H9 (cell line): ENCODE measurements around the gene SGMS2. TPM values are rescaled to one million over a fixed set of nuclear protein-coding genes. Genes with fewer than 3 reads are reported as not detected.

Experiments
- DNase-seq: peaks from one replicate; pipeline ENCODE4 v3.0.0-alpha.2; 2017
- H2AFZ ChIP-seq: one replicate; pipeline ENCODE4 v1.6.1; 2013; ENCODE audit warnings: mild to moderate bottlenecking, low read length, control low read depth, moderate library complexity
- H2AK5ac ChIP-seq: 2 replicates; pipeline ENCODE4 v1.6.1; 2013; ENCODE audit warnings: low read length, control low read depth, mixed read lengths; ENCODE audit not compliant: insufficient read length
- H2BK120ac ChIP-seq: one replicate; pipeline ENCODE4 v1.6.1; 2013; ENCODE audit warnings: low read depth, mild to moderate bottlenecking, low read length, control low read depth, inconsistent platforms; ENCODE audit not compliant: poor library complexity, severe bottlenecking
- H2BK12ac ChIP-seq: 2 replicates; pipeline ENCODE4 v1.6.1; 2013; ENCODE audit warnings: low read length, control low read depth, mixed read lengths, low read depth; ENCODE audit not compliant: insufficient read length
- H2BK15ac ChIP-seq: 2 replicates; pipeline ENCODE4 v1.6.1; 2013; ENCODE audit warnings: low read depth, low read length, control low read depth
- H2BK20ac ChIP-seq: one replicate; pipeline ENCODE4 v1.6.1; 2013; ENCODE audit warnings: low read depth, mild to moderate bottlenecking, low read length, control low read depth, inconsistent platforms; ENCODE audit not compliant: poor library complexity, severe bottlenecking
- H2BK5ac ChIP-seq: 2 replicates; pipeline ENCODE4 v1.6.1; 2013; ENCODE audit warnings: low read length, control low read depth, mixed read lengths; ENCODE audit not compliant: insufficient read length
- H3K14ac ChIP-seq: 2 replicates; pipeline ENCODE4 v1.6.1; 2013; ENCODE audit warnings: low read length, control low read depth; ENCODE audit not compliant: insufficient read depth
- H3K18ac ChIP-seq: 2 replicates; pipeline ENCODE4 v1.6.1; 2013; ENCODE audit warnings: low read depth, mild to moderate bottlenecking, mixed read lengths, low read length, control low read depth; ENCODE audit not compliant: insufficient read length
- H3K23ac ChIP-seq: 2 replicates; pipeline ENCODE4 v1.6.1; 2013; ENCODE audit warnings: low read length, control low read depth, mixed read lengths, low read depth; ENCODE audit not compliant: insufficient read length
- H3K23me2 ChIP-seq: 2 replicates; pipeline ENCODE4 v1.6.1; 2013; ENCODE audit warnings: low read depth, mild to moderate bottlenecking, mixed read lengths, low read length, control low read depth; ENCODE audit not compliant: insufficient read length, poor library complexity, severe bottlenecking
- H3K27ac ChIP-seq: 2 replicates; pipeline ENCODE4 v1.5.1; 2013; ENCODE audit warnings: low read length, control low read depth, mixed read lengths, low read depth; ENCODE audit not compliant: insufficient read length
- H3K27me3 ChIP-seq: 2 replicates; pipeline ENCODE4 v1.6.1; 2013; ENCODE audit warnings: low read length, control low read depth, inconsistent platforms; ENCODE audit not compliant: insufficient read depth
- H3K4ac ChIP-seq: 2 replicates; pipeline ENCODE4 v1.6.1; 2013; ENCODE audit warnings: low read depth, mild to moderate bottlenecking, control low read depth, inconsistent platforms, low read length, moderate library complexity
- H3K4me1 ChIP-seq: 2 replicates; pipeline ENCODE4 v1.6.1; 2013; ENCODE audit warnings: low read length, control low read depth, inconsistent platforms; ENCODE audit not compliant: insufficient read depth
- H3K4me2 ChIP-seq: 2 replicates; pipeline ENCODE4 v1.6.1; 2013; ENCODE audit warnings: low read length, control low read depth, mixed read lengths; ENCODE audit not compliant: insufficient read length, insufficient read depth
- H3K56ac ChIP-seq: 2 replicates; pipeline ENCODE4 v1.6.1; 2013; ENCODE audit warnings: low read depth, mild to moderate bottlenecking, mixed read lengths, low read length, control low read depth; ENCODE audit not compliant: insufficient read length
- H3K79me1 ChIP-seq: 2 replicates; pipeline ENCODE4 v1.6.1; 2013; ENCODE audit warnings: low read depth, mild to moderate bottlenecking, moderate library complexity, low read length, control low read depth, inconsistent platforms; ENCODE audit not compliant: insufficient read depth, poor library complexity, severe bottlenecking
- H3K79me2 ChIP-seq: 2 replicates; pipeline ENCODE4 v1.6.1; 2013; ENCODE audit warnings: low read length, control low read depth, inconsistent platforms; ENCODE audit not compliant: insufficient read depth
- H3K9ac ChIP-seq: 2 replicates; pipeline ENCODE4 v1.6.1; 2013; ENCODE audit warnings: low read length, control low read depth, mixed read lengths; ENCODE audit not compliant: insufficient read length; ENCODE audit errors: extremely low read depth
- H3K9me3 ChIP-seq: one replicate; pipeline ENCODE4 v1.6.1; 2013; ENCODE audit warnings: low read depth, low read length, inconsistent platforms; ENCODE audit not compliant: control insufficient read depth
- H3T11ph ChIP-seq: one replicate; pipeline ENCODE4 v1.6.1; 2013; ENCODE audit warnings: mild to moderate bottlenecking, low read length, control low read depth, inconsistent platforms
- H4K20me1 ChIP-seq: one replicate; pipeline ENCODE4 v1.6.1; 2013; ENCODE audit not compliant: control insufficient read depth, insufficient read length, insufficient read depth
- H4K5ac ChIP-seq: 2 replicates; pipeline ENCODE4 v1.6.1; 2013; ENCODE audit warnings: low read depth, mild to moderate bottlenecking, mixed read lengths, low read length, control low read depth; ENCODE audit not compliant: insufficient read length
- H4K8ac ChIP-seq: replicated peaks from 2 replicates; pipeline ENCODE4 v1.6.1; 2013; ENCODE audit warnings: low read length, control low read depth, mixed read lengths, low read depth; ENCODE audit not compliant: insufficient read length
- H4K91ac ChIP-seq: 2 replicates; pipeline ENCODE4 v1.6.1; 2013; ENCODE audit warnings: low read depth, mild to moderate bottlenecking, moderate library complexity, mixed read lengths, low read length, control low read depth; ENCODE audit not compliant: insufficient read length
- H3K27ac Mint-ChIP-seq, 3 experiments: 2 replicates in 2 of 3; 3 replicates in 1 of 3; pipeline ENCODE4 v1.8.0; 2020 to 2021; ENCODE audit warnings: mixed read lengths in 3 of 3, mild to moderate bottlenecking in 1 of 3, moderate library complexity in 1 of 3
- H3K27me3 Mint-ChIP-seq: 2 replicates; pipeline ENCODE4 v1.8.0; 2021; ENCODE audit warnings: low read depth, mild to moderate bottlenecking, moderate library complexity, mixed read lengths
- H3K36me3 Mint-ChIP-seq, 3 experiments: 2 replicates in 2 of 3; 3 replicates in 1 of 3; pipeline ENCODE4 v1.8.0; 2020 to 2021; ENCODE audit warnings: low read depth in 3 of 3, mixed read lengths in 3 of 3; ENCODE audit not compliant: insufficient read depth in 1 of 3
- H3K4me1 Mint-ChIP-seq, 2 experiments: 2 replicates each; pipeline ENCODE4 v1.8.0; 2020; ENCODE audit warnings: mixed read lengths in 2 of 2
- H3K4me3 Mint-ChIP-seq, 2 experiments: 2 replicates in 1 of 2; 3 replicates in 1 of 2; pipeline ENCODE4 v1.8.0; 2020 to 2021; ENCODE audit warnings: mild to moderate bottlenecking in 2 of 2, mixed read lengths in 2 of 2, moderate library complexity in 1 of 2
- H3K9me3 Mint-ChIP-seq, 2 experiments: 2 replicates in 1 of 2; 3 replicates in 1 of 2; pipeline ENCODE4 v1.8.0; 2020; ENCODE audit warnings: mild to moderate bottlenecking in 2 of 2, mixed read lengths in 2 of 2, moderate library complexity in 1 of 2
- WGBS: extraction: QIAGEN DNeasy Blood & Tissue Kit; methylation state at CpG from one replicate; pipeline ENCODE4 v1.1.7; 2013; ENCODE audit warnings: missing lambda C conversion rate, low lambda C conversion rate, mixed read lengths; ENCODE audit not compliant: insufficient read length; ENCODE audit errors: extremely low coverage; 5-methylcytosine and 5-hydroxymethylcytosine counted together
- total RNA-seq: library from RNA; stranded (reverse); gene quantifications from 2 replicates; pipeline ENCODE4 v1.2.1, GENCODE V29; 2021
- TF ChIP-seq, protein P1 (sequence below): fragments of 200-600 bp; sonication (generic); conservative IDR thresholded peaks from 3 replicates; pipeline ENCODE4 v1.8.0; 2021; ENCODE audit warnings: antibody characterized with exemption, mild to moderate bottlenecking

SGMS2 gene
- total RNA-seq, 1 experiment from 2014 or later: 9.7 TPM

DNA sequence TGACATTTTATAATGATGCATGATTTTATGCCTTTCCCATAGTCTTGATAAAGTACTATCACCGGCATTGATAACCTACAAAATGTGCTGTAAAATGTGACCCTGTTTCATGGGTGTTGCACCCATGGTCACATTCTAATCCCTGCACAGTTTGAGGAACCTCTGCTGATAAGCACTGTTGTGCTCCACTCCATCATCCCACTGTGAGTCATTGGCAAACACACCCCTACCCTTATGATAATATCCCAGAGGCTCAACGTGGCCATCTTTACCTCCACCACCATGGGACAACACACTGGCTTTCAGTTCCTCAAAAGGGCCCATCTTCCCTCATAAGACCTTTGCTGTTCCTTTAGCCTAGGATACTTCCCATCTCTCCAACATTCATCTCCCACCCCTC, 32.0 kb upstream of the SGMS2 start:
- no peak overlapping the region for H2BK120ac ChIP-seq
- no peak overlapping the region for H2AFZ ChIP-seq
- Mint-ChIP-seq H3K27me3 (no peaks in the 10 kb centered on the region; the same call in none of the 2 replicates), H3K9me3 (peaks cover 3 to 5% of the 10 kb centered on the region in 2 experiments; a peak in 2 of 5 replicates), H3K27ac (no peak overlapping the region), H3K4me3 (no peak overlapping the region), H3K4me1 (peaks cover 0 to 5% of the 10 kb centered on the region in 2 experiments; a peak in 1 of 4 replicates), H3K36me3 (peaks cover 0 to 8% (median 5%) of the 10 kb centered on the region in 3 experiments; a peak in 4 of 7 replicates)
- H3K79me1 ChIP-seq: no peaks in the 10 kb centered on the region
- H3K9me3 ChIP-seq: peaks cover 14% of the 10 kb centered on the region
- H4K8ac ChIP-seq: no peak overlapping the region
- no peak overlapping the region for H3K9ac ChIP-seq
- H2BK15ac ChIP-seq: no peak overlapping the region
- H3T11ph ChIP-seq: no peak overlapping the region
- no peak overlapping the region for H3K4ac ChIP-seq
- H3K79me2 ChIP-seq: no peaks in the 10 kb centered on the region
- TF ChIP-seq, protein P1, sequence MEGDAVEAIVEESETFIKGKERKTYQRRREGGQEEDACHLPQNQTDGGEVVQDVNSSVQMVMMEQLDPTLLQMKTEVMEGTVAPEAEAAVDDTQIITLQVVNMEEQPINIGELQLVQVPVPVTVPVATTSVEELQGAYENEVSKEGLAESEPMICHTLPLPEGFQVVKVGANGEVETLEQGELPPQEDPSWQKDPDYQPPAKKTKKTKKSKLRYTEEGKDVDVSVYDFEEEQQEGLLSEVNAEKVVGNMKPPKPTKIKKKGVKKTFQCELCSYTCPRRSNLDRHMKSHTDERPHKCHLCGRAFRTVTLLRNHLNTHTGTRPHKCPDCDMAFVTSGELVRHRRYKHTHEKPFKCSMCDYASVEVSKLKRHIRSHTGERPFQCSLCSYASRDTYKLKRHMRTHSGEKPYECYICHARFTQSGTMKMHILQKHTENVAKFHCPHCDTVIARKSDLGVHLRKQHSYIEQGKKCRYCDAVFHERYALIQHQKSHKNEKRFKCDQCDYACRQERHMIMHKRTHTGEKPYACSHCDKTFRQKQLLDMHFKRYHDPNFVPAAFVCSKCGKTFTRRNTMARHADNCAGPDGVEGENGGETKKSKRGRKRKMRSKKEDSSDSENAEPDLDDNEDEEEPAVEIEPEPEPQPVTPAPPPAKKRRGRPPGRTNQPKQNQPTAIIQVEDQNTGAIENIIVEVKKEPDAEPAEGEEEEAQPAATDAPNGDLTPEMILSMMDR: no peak
- H2BK20ac ChIP-seq: no peak overlapping the region
- H2AK5ac ChIP-seq: no peak overlapping the region
- no CpG with 5 or more reads among the region's 2 CpGs for WGBS
- no peak overlapping the region for H2BK5ac ChIP-seq
- no peak overlapping the region for H3K4me2 ChIP-seq
- H3K18ac ChIP-seq: no peak overlapping the region
- H3K27me3 ChIP-seq: no peaks in the 10 kb centered on the region
- H3K56ac ChIP-seq: no peak overlapping the region
- no peak for DNase-seq
- no peak overlapping the region for H3K27ac ChIP-seq
- no peaks in the 10 kb centered on the region for H4K20me1 ChIP-seq
- H3K4me1 ChIP-seq: no peaks in the 10 kb centered on the region
- H3K23me2 ChIP-seq: no peaks in the 10 kb centered on the region
- no peak overlapping the region for H4K91ac ChIP-seq
- H2BK12ac ChIP-seq: no peak overlapping the region
- no peak overlapping the region for H3K23ac ChIP-seq
- no peak overlapping the region for H4K5ac ChIP-seq
- H3K14ac ChIP-seq: no peak overlapping the region
